Liver (tissue), 3 donors: ENCODE results near the gene SLC22A31.

Source experiments
- EGR1 ChIP-seq, 2 donors: IDR thresholded peaks; 2 replicates each; pipeline ENCODE4 v1.6.1; 2016 to 2018; ENCODE audit warnings: antibody characterized with exemption in 2 of 2, low read depth in 2 of 2
- FOXA1 ChIP-seq: IDR thresholded peaks from 2 replicates; pipeline ENCODE4 v1.6.1; 2016; ENCODE audit warnings: antibody characterized with exemption
- FOXA2 ChIP-seq: IDR thresholded peaks from 2 replicates; pipeline ENCODE4 v1.6.1; 2016; ENCODE audit warnings: antibody characterized with exemption
- JUND ChIP-seq, 2 donors: IDR thresholded peaks; 2 replicates each; pipeline ENCODE4 v1.6.1; 2016; ENCODE audit warnings: antibody characterized with exemption in 2 of 2
- RAD21 ChIP-seq, 2 donors: IDR thresholded peaks; 2 replicates each; pipeline ENCODE4 v1.6.1; 2016; ENCODE audit warnings: antibody characterized with exemption in 2 of 2, mild to moderate bottlenecking in 2 of 2
- REST ChIP-seq: IDR thresholded peaks from 2 replicates; pipeline ENCODE4 v1.6.1; 2016; ENCODE audit warnings: antibody characterized with exemption, mild to moderate bottlenecking
- SP1 ChIP-seq: IDR thresholded peaks from 2 replicates; pipeline ENCODE4 v1.6.1; 2018; ENCODE audit warnings: antibody characterized with exemption, mild to moderate bottlenecking
- YY1 ChIP-seq: IDR thresholded peaks from 2 replicates; pipeline ENCODE4 v1.6.1; 2016; ENCODE audit warnings: antibody characterized with exemption, mild to moderate bottlenecking
- ZBTB33 ChIP-seq: IDR thresholded peaks from 2 replicates; pipeline ENCODE4 v1.6.1; 2016; ENCODE audit warnings: antibody characterized with exemption
- TF ChIP-seq, protein P1 (sequence below): fragments of 150-350 bp; IDR thresholded peaks from 2 replicates; pipeline ENCODE4 v1.5.1; 2017; ENCODE audit warnings: improper control_type of control experiment, low read depth, low read length; ENCODE audit not compliant: missing input control
- TF ChIP-seq, protein P2 (sequence below): IDR thresholded peaks from 2 replicates; pipeline ENCODE4 v1.6.1; 2016; ENCODE audit warnings: antibody characterized with exemption
- TF ChIP-seq, protein P3 (sequence below): IDR thresholded peaks from 2 replicates; pipeline ENCODE4 v1.6.1; 2016; ENCODE audit warnings: antibody characterized with exemption
- donor health status: healthy.
- donor health status: healthy.

GRCh38 chr16:89184933-89185794 lies 15.2 kb downstream of the SLC22A31 start:
- TF ChIP-seq, protein P1, sequence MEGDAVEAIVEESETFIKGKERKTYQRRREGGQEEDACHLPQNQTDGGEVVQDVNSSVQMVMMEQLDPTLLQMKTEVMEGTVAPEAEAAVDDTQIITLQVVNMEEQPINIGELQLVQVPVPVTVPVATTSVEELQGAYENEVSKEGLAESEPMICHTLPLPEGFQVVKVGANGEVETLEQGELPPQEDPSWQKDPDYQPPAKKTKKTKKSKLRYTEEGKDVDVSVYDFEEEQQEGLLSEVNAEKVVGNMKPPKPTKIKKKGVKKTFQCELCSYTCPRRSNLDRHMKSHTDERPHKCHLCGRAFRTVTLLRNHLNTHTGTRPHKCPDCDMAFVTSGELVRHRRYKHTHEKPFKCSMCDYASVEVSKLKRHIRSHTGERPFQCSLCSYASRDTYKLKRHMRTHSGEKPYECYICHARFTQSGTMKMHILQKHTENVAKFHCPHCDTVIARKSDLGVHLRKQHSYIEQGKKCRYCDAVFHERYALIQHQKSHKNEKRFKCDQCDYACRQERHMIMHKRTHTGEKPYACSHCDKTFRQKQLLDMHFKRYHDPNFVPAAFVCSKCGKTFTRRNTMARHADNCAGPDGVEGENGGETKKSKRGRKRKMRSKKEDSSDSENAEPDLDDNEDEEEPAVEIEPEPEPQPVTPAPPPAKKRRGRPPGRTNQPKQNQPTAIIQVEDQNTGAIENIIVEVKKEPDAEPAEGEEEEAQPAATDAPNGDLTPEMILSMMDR = no peak
- TF ChIP-seq RAD21 (IDR thresholded peaks at IDR 0.05) (no peak), REST (no peak), EGR1 (IDR thresholded peaks at IDR 0.05; ENCODE audit: low read depth in 2 of 2) (no peak), JUND (IDR thresholded peaks at IDR 0.05) (no peak), YY1 (no peak), ZBTB33 (no peak), FOXA2 (no peak), FOXA1 (no peak), SP1 (no peak)
- TF ChIP-seq, protein P2, sequence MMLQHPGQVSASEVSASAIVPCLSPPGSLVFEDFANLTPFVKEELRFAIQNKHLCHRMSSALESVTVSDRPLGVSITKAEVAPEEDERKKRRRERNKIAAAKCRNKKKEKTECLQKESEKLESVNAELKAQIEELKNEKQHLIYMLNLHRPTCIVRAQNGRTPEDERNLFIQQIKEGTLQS = no peak
- TF ChIP-seq, protein P3, sequence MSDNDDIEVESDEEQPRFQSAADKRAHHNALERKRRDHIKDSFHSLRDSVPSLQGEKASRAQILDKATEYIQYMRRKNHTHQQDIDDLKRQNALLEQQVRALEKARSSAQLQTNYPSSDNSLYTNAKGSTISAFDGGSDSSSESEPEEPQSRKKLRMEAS = no peak
